ENCODE results near the gene SPECC1.
A peak's percentile ranks its signal among the peaks of the same experiment; 100 is the strongest.

Gene SPECC1

DNA sequence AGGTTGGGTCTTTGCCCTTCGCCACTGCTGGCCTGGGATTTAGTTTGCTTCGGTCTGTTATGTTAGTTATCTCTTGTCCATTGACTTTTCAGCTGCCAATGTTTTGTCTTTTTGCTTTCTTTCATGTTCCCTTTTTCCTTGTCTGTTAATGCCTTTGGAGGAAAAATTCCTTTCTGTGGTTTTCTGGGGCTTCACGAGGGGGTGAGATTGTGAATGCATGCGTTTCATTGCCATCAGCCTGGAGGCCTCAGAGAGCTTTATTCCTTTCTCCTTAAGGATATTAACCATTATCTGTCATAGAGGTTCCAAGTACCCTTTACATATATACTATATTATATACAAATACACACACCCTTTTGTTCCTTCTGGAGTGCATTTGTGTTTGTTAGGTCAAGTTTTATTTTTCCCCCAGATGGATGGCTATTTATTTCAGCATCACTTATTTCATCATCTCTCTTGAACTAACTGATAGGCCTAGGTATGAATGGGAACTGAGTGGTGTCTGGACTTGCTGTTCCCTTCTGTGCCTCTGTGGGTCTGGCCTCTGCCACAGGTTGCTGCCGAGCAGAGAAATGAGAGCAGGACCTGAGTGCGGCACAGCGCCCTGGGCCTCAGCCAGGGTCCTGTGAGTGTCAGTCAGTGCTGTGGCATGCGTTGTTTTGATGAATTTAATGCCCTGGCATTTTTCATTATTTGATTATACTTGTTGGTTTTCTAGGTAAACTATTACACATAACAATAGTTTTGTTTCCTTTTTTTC is 264.8 kb downstream of the SPECC1 start:
- DNase-seq (ENCODE audit: low spot score) = no peak

DNA sequence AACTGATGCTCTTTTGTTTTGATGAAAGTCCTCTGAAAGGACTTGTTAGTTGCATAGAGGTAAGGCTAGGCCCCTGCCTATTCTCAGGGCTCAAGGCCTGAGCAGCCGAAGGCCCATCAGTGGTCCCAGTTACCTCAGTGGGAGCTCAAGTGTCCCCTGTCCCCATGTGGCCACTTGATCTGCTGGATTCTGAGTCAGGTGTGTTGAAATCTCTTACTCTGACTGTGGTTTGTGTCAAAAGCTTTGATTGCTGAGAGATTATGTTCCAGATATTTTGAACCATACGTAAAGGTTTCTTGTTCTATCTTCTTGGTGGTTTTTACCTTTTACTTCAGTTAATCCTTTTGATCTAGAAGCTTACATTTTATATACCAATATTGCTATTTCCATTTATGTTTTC is 266.5 kb downstream of the SPECC1 start:
- no peak for DNase-seq (ENCODE audit: low spot score)

DNA sequence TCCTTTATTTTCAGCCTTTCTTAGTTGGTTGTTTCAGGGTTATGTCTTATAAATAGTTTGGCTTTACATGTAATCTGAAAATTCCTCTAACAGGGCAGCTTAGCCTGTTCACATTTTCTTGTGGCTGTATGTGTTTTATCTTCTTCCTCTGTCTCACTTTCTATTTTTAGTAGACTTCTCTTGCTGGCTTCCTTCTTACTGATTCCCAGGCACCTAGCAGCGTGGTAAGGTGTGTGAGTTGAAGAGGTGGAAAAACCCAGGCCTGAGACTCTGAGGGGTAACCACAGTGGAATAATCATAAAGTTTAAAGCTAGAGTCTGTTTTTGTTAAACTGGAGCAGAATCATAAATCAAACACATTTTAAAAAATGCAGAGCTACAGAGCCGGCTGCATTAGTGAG is 267.3 kb downstream of the SPECC1 start:
- no peak for DNase-seq (ENCODE audit: low spot score)

- DNase-seq (ENCODE audit: low spot score) = no peak
These were observed 269.6 kb downstream of the SPECC1 start for GRCh38 chr17:20278805-20279204.

DNA sequence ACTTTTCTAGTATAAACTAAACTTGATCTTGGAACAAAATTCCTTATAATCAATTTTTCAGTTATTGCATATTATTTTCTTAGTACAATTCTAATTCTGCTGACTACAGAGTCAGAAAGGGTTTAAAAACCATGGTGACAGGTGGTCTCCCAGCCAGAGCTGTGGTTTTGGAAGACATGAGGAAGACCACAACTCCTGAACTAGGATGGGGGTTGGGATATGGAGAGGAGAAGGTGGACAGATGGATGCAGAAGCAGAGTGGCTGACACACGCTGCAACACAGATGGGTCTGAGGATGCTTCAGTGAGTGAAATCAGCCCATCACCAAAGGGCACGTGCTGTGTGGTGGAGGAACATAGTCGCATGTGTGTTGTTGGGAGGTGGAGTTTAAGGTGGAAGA is 270.5 kb downstream of the SPECC1 start:
- no peak for DNase-seq (ENCODE audit: low spot score)

- DNase-seq (ENCODE audit: low spot score) = no peak
These were observed 270.9 kb downstream of the SPECC1 start for GRCh38 chr17:20280051-20280450.

GRCh38 chr17:20280851-20281250 is 271.7 kb downstream of the SPECC1 start:
- no peak for DNase-seq (ENCODE audit: low spot score)

GRCh38 chr17:20281860-20282259 is 272.7 kb downstream of the SPECC1 start:
- DNase-seq (ENCODE audit: low spot score) = peak; percentile 80

DNA sequence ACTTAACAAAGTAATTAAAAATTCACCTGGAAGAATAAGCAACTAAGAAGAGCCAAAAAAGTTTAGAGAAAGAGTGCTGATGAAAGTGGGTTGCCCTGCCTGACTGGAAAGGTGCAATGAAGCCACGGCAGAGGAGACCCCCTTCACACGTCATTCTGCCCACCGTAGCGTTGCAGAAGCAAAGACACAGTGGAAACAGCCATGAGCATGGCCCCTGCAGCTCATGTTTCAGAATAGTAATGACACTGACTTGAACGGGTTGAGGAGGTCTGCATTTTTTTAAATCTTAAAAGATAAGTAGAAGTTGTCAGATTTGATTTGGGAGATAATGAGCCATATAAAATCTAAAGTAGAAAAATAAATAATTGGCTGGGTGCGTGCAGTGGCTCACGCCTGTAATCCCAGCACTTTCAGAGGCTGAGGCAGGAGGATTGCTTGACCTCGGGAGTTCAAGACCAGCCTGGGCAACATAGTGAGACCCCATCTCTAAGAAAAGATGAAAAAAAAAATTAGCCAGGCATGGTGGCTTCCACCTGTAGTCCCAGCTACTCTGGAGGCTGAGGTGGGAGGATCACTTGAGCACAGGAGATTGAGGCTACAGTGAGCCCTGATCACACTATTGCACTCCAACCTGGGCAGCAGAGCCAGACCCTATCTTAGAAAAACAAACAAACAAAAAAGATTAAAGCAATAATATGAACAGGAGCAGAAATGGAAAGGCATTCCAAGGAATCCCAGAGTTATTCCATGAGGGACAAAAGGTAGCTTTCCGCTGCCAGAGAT is 273.6 kb downstream of the SPECC1 start:
- DNase-seq (ENCODE audit: low spot score) = no peak

- DNase-seq (ENCODE audit: low spot score) = no peak
These were observed 274.9 kb downstream of the SPECC1 start for GRCh38 chr17:20284022-20284421.

DNA sequence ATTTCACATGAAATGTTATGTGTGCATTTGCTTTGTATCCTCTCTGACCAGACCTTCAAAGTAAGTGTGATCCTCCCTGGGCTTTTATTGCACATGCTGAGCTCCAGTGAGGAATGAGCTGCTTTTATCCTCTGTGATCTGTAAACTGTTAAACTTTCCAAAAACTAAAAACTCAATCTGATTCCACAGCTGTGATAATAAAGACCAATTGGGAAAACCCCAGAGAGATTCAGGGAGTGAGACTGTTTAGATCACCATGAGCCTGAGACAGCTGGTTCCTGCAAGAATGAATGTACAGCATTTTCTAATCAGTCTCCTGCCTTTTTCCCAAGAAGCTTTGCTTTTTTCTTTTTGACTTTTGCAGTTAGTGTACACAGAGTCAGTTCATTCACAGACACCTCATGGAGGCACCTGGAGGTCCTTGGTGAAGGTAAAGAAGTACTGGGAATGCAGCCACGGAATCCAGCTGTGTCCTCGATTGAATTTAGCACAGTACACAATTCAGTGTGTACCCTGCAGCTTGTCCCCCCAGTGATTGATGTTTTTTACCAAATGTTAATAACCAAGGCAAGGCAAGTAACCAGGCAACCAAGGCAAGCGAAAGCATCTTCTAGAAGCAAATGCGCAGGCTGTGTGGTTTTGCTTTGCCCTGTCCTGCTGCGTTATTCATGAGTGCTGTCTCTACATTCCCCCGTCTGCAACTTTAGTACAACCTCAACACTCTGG is 275.6 kb downstream of the SPECC1 start:
- no peak for DNase-seq (ENCODE audit: low spot score)

DNA sequence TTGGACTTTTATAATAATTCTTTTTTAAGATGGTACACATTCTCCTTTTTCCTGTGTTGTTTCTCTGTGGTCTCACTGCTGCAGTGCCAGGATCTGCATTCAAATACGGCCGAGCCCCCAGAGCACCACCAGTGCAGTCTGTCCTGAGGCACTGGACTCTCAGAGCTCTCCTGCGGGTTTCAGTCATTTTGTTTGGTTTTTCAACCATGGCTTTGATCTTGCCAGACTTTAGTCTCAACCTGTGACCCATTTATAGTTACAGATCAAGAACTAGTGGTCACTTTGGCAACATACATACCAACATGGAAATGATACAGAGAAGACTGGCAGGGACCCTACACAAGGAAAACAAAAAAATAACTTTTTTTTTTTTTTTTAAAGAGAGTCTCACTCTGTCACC is 280.8 kb downstream of the SPECC1 start:
- no peak for DNase-seq (ENCODE audit: low spot score)

DNA sequence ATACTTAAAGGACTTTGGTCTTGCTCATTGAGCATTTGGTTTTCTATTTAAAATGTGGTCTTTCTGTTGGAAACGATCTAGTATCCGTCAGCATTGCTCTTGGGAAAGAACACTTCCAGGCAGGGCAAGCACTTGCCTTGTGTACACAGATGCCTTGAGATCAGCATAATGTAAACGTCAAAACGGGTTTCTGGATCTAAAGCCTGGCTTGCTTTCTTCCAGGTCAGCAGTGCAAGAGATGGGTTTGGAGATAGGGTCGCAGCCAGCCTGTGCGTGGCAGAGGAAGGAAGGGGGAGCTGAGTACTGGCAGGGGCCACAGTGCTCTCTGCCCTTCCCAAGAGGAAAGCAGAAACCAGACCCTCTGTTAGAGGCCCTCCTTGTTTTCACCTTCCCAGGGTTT is 282.7 kb downstream of the SPECC1 start:
- no peak for DNase-seq (ENCODE audit: low spot score)

DNA sequence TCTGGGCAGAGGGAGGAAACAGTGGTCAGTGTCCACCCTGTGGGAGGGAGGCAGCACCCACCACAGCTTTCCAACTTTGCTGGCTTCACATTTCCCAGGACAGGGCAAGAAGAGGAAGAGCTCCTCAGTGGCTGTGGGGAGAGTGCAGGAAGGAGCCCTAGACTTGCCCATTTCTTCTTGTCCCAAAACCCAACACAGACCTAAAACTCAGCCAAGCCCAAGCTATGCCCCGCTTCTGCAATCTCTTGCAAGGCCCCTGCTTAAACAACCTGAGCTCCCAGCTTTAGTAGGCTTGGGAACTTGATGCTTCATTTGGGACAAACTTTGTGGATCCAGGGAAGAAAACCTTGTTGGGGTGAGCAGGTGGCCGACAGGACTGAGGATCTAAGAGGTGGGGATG is 284.3 kb downstream of the SPECC1 start:
- DNase-seq (ENCODE audit: low spot score) = no peak

DNA sequence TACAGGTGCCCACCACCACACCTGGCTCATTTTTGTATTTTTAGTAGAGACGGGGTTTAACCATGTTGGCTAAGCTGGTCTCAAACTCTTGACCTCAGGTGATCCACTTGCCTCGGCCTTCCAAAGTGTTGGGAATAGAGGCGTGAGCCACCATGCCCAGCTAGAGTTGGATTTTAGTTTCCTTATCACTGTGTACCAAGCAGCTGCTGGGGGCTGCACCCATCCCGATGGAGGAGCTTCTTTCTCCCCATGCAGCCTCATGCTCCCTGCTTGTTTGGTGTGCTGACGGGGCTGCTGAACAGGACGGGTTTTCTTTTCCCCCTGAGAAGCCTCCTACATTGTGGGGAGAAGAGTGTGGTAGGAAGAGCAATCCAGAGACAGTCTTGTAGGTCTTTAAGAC is 285.0 kb downstream of the SPECC1 start:
- no peak for DNase-seq (ENCODE audit: low spot score)

DNA sequence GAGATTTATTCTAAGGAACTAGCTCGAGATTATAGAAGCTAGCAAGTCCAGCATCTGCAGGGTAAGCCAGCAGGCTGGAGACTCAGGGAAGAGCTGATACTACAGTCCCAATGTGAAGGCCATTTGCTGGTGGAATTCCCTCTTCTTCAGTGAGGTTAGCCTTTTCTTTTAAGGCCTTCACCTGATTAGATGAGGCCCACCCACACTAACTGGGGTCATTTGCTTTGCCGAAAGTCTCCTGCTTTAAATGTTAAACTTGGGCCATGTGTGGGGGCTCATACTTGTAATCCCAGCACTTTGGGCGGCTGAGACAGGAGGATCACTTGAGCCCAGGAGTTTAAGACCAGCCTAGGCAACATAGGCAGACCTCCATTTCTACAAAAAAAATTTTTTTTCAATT is 289.9 kb downstream of the SPECC1 start:
- DNase-seq (ENCODE audit: low spot score) = no peak

- DNase-seq (ENCODE audit: low spot score) = peak; percentile 77
These were observed 291.3 kb downstream of the SPECC1 start for GRCh38 chr17:20300436-20300934.

GRCh38 chr17:20302246-20302917 is 293.2 kb downstream of the SPECC1 start:
- peak; percentile 67 for DNase-seq (ENCODE audit: low spot score)

DNA sequence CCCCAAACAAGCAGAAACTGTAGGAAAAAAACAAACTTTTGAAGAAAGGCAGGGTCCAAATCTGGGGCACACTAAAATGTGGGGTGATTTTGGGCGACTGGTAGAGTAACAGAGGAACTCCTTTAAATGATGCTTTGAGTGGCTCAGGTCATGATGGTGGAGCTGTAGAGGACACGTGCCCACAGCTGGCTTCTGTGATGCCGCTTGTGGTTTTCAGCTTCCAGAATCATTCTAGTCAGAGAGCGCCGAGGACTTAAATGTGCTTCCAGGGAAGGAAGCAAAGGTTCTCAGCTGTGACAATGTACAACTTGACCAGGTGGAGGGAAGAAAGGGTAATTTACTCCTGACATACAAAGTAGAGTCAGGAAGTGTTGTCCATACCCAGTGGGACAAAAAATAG is 295.8 kb downstream of the SPECC1 start:
- no peak for DNase-seq (ENCODE audit: low spot score)

DNA sequence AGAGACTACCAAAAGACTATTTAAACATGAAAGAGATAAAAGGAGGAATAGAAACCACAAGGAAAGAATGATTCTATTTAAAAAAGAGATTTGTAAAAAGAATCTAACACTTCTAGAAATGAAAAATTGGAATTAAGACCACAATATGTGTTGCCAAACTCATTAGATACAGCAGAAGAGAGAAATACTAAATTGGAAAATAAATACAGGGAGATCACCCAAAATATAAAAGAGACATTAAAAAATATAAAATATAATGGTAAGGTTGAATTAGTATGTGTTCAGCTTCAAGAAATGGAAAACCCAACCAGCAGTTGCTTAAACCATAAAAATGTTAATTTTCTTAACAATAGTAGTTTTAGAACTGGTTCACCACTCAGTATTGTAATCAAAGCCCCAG is 297.8 kb downstream of the SPECC1 start:
- DNase-seq (ENCODE audit: low spot score) = no peak

DNA sequence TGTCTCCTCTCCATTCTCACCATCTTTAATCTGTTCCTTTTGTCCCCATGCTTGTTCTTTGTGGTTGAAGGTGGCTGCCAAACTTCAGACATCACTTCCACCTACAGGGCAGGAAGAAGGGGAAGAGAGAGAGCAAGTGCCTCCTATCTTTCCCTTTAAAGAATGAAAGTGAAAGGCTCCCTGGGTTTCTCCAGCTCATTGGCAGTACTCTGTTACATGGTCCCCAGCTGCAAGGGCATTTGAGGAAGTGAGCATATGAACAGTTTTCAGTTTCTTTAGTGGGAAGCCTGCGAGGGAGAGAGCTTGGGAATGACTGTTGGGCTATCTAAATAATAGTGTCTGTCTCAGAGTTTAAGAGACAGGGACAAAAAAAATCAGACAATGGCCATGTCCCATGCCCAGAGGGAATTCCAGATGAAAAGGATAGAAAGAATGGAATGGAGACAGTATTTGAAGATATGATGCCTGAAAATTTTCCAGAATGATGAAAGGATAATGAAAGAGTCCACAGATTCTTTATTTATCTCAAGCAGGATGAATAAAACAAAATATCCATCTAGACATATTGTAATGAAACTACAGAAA is 298.3 kb downstream of the SPECC1 start:
- DNase-seq (ENCODE audit: low spot score) = no peak

DNA sequence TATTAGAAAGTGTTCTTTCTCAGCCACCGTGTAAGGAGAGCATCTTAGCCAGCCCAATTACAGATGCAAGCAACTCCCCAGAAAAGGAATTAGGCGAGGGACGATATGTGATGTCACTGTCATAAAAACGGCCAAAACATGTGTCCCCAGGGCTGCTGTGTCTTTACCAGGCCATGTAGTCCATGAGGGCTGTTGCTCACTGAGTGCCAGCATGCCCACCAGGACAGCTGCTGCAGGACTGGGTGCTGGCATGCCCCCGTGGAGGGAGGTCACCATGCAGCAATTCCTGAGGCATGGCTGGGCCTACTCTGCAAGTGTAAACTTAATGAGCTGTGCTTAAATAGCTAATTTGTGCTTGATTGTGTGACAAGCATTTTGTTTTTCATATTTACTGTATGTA is 301.3 kb downstream of the SPECC1 start:
- DNase-seq (ENCODE audit: low spot score) = no peak

All from Ammon's horn (tissue), 1 donor.